ENCODE measurements around the gene VPS18.

GRCh38 chr15:40937762-40938535, 43.7 kb downstream of the VPS18 start:
- TF ChIP-seq, protein P1, sequence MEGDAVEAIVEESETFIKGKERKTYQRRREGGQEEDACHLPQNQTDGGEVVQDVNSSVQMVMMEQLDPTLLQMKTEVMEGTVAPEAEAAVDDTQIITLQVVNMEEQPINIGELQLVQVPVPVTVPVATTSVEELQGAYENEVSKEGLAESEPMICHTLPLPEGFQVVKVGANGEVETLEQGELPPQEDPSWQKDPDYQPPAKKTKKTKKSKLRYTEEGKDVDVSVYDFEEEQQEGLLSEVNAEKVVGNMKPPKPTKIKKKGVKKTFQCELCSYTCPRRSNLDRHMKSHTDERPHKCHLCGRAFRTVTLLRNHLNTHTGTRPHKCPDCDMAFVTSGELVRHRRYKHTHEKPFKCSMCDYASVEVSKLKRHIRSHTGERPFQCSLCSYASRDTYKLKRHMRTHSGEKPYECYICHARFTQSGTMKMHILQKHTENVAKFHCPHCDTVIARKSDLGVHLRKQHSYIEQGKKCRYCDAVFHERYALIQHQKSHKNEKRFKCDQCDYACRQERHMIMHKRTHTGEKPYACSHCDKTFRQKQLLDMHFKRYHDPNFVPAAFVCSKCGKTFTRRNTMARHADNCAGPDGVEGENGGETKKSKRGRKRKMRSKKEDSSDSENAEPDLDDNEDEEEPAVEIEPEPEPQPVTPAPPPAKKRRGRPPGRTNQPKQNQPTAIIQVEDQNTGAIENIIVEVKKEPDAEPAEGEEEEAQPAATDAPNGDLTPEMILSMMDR (IDR thresholded peaks at IDR 0.05; ENCODE audit: insufficient read depth, low read length, poor library complexity, severe bottlenecking), result no peak
- no peak for TF ChIP-seq EZH2phosphoT487 (conservative IDR thresholded peaks at IDR 0.05; ENCODE audit: low read length)
